Activated naive CD4-positive, alpha-beta T cell treated with anti-CD3 and anti-CD28 coated beads for 36 hours (primary cell): Measurements from ENCODE around the gene OXNAD1. TPM values are rescaled to one million over a fixed set of nuclear protein-coding genes. Genes with fewer than 3 reads are reported as not detected.

Experiments
- CTCF ChIA-PET: fragments of 350-600 bp; sonication (Branson Sonifier 250); formaldehyde crosslinking; loops from one replicate; lab custom pipeline; 2021; ENCODE audit warnings: antibody characterized with exemption; lab: Charles Lee
- DNase-seq: peaks from one replicate; pipeline ENCODE4 v3.0.0-alpha.2; 2020
- H3K27ac Mint-ChIP-seq: one replicate; pipeline ENCODE4 v1.8.0; 2021; ENCODE audit warnings: mild to moderate bottlenecking, mixed read lengths
- H3K27me3 Mint-ChIP-seq: one replicate; pipeline ENCODE4 v1.8.0; 2021; ENCODE audit warnings: low read depth, mixed read lengths
- H3K36me3 Mint-ChIP-seq: one replicate; pipeline ENCODE4 v1.8.0; 2021; ENCODE audit warnings: low read depth, mixed read lengths
- H3K4me1 Mint-ChIP-seq: one replicate; pipeline ENCODE4 v1.8.0; 2021; ENCODE audit warnings: low read depth, mixed read lengths
- H3K4me3 Mint-ChIP-seq: one replicate; pipeline ENCODE4 v1.8.0; 2021; ENCODE audit warnings: mild to moderate bottlenecking, moderate library complexity, mixed read lengths
- H3K9me3 Mint-ChIP-seq: one replicate; pipeline ENCODE4 v1.8.0; 2021; ENCODE audit warnings: mixed read lengths
- intact Hi-C: fragments of 100-400 bp; cut with micrococcal nuclease; formaldehyde crosslinking; loops from one replicate; pipeline ENCODE4 v1.15.1; 2023
- total RNA-seq, 2 experiments: library from RNA; stranded (reverse); gene quantifications; one replicate each; pipeline ENCODE4 v1.2.3, GENCODE V29; 2021

OXNAD1 gene
- total RNA-seq, 2 experiments from 2014 or later, result 32.4 to 34.2 TPM

- Mint-ChIP-seq H3K27ac (peak overlapping the region; percentile 16), H3K4me3 (no peak overlapping the region), H3K4me1 (peaks cover 62% of the 10 kb centered on the region), H3K27me3 (no peaks in the 10 kb centered on the region), H3K36me3 (peaks cover 51% of the 10 kb centered on the region), H3K9me3 (peaks cover 17% of the 10 kb centered on the region)
- DNase-seq, result no peak
- CTCF ChIA-PET, result interaction anchor here (1.1 to 4.1 kb wide), 3 partner anchors 16 to 184 kb away, joined by 4 to 11 read pairs (median 4); no protein-coding TSS in a partner anchor
- intact Hi-C loops, result no loop called here
Observed at GRCh38 chr3:16335772-16336645, 71.0 kb downstream of the OXNAD1 start.

- intact Hi-C loops, result no loop called here
- Mint-ChIP-seq H3K27ac (peak overlapping the region; percentile 30), H3K36me3 (peaks cover 44% of the 10 kb centered on the region)
Observed at GRCh38 chr3:16336825-16337224, 71.8 kb downstream of the OXNAD1 start.

GRCh38 chr3:16337856-16338540 lies 73.0 kb downstream of the OXNAD1 start:
- Mint-ChIP-seq H3K4me3 (no peak overlapping the region), H3K9me3 (peaks cover 2% of the 10 kb centered on the region)

More at GRCh38 chr3:16336825-16337224, 71.8 kb downstream of the OXNAD1 start:
- DNase-seq, result no peak
- H3K4me3 Mint-ChIP-seq, result no peak overlapping the region
- peaks cover 10% of the 10 kb centered on the region for H3K9me3 Mint-ChIP-seq
- CTCF ChIA-PET, result interaction anchor here (0.7 to 4.1 kb wide), 4 partner anchors 12 to 184 kb away, joined by 3 to 11 read pairs (median 4); no protein-coding TSS in a partner anchor
- no peaks in the 10 kb centered on the region for H3K27me3 Mint-ChIP-seq
- peaks cover 62% of the 10 kb centered on the region for H3K4me1 Mint-ChIP-seq

GRCh38 chr3:16338999-16339398 lies 74.0 kb downstream of the OXNAD1 start:
- peak; percentile 36 for DNase-seq
- peak overlapping the region; percentile 73 for H3K27ac Mint-ChIP-seq
- H3K36me3 Mint-ChIP-seq, result peaks cover 39% of the 10 kb centered on the region
- H3K4me3 Mint-ChIP-seq, result no peak overlapping the region
- peaks cover 2% of the 10 kb centered on the region for H3K9me3 Mint-ChIP-seq
- CTCF ChIA-PET, result interaction anchor here (1.3 to 4.1 kb wide), 3 partner anchors 19 to 75 kb away, joined by 4 to 13 read pairs (median 11); partner anchors contain the start of genes DPH3 and OXNAD1
- peaks cover 67% of the 10 kb centered on the region for H3K4me1 Mint-ChIP-seq
- intact Hi-C loops, result loop anchor here (1.0 to 2.0 kb wide), 3 partner anchors 38 to 174 kb away; partner anchors contain the start of gene RFTN1
- H3K27me3 Mint-ChIP-seq, result no peaks in the 10 kb centered on the region

More at GRCh38 chr3:16337856-16338540, 73.0 kb downstream of the OXNAD1 start:
- intact Hi-C loops, result loop anchor here (1.0 to 2.0 kb wide), 3 partner anchors 39 to 175 kb away; partner anchors contain the start of gene RFTN1
- peak; percentile 80 for DNase-seq
- H3K36me3 Mint-ChIP-seq, result peaks cover 36% of the 10 kb centered on the region
- H3K27me3 Mint-ChIP-seq, result no peaks in the 10 kb centered on the region
- H3K27ac Mint-ChIP-seq, result peak overlapping the region; percentile 73
- CTCF ChIA-PET, result interaction anchor here (0.9 to 4.1 kb wide), 5 partner anchors 10 to 90 kb away, joined by 3 to 13 read pairs (median 4); partner anchors contain the start of genes DPH3 and OXNAD1
- H3K4me1 Mint-ChIP-seq, result peaks cover 63% of the 10 kb centered on the region

- Mint-ChIP-seq H3K4me1 (peaks cover 52% of the 10 kb centered on the region), H3K4me3 (no peak overlapping the region), H3K27ac (peak overlapping the region; percentile 74), H3K36me3 (peaks cover 35% of the 10 kb centered on the region), H3K27me3 (no peaks in the 10 kb centered on the region), H3K9me3 (no peaks in the 10 kb centered on the region)
- no peak for DNase-seq
- CTCF ChIA-PET, result interaction anchor here (0.7 kb wide), 1 partner anchor 18 kb away, joined by 3 read pairs; no protein-coding TSS in a partner anchor
- intact Hi-C loops, result no loop called here
Observed at GRCh38 chr3:16343101-16343500, 78.1 kb downstream of the OXNAD1 start.

GRCh38 chr3:16346413-16347081 lies 81.5 kb downstream of the OXNAD1 start:
- CTCF ChIA-PET, result no interaction called here
- H3K9me3 Mint-ChIP-seq, result no peaks in the 10 kb centered on the region
- H3K27me3 Mint-ChIP-seq, result no peaks in the 10 kb centered on the region
- peaks cover 53% of the 10 kb centered on the region for H3K36me3 Mint-ChIP-seq
- intact Hi-C loops, result no loop called here
- no peak for DNase-seq
- H3K4me3 Mint-ChIP-seq, result no peak overlapping the region
- H3K4me1 Mint-ChIP-seq, result peaks cover 48% of the 10 kb centered on the region
- peak overlapping the region; percentile 28 for H3K27ac Mint-ChIP-seq

GRCh38 chr3:16347548-16347947 lies 82.5 kb downstream of the OXNAD1 start:
- CTCF ChIA-PET, result interaction anchor here (1.3 kb wide), 1 partner anchor 11 kb away, joined by 3 read pairs; no protein-coding TSS in a partner anchor
- DNase-seq, result no peak
- Mint-ChIP-seq H3K4me3 (no peak overlapping the region), H3K36me3 (peaks cover 55% of the 10 kb centered on the region), H3K27ac (peak overlapping the region; percentile 60), H3K27me3 (no peaks in the 10 kb centered on the region), H3K4me1 (peaks cover 50% of the 10 kb centered on the region), H3K9me3 (no peaks in the 10 kb centered on the region)
- intact Hi-C loops, result no loop called here

- H3K27ac Mint-ChIP-seq, result peak overlapping the region; percentile 68
- peaks cover 42% of the 10 kb centered on the region for H3K4me1 Mint-ChIP-seq
- DNase-seq, result no peak
- no peaks in the 10 kb centered on the region for H3K27me3 Mint-ChIP-seq
- no peak overlapping the region for H3K4me3 Mint-ChIP-seq
- CTCF ChIA-PET, result interaction anchor here (0.7 kb wide), 1 partner anchor 16 kb away, joined by 3 read pairs; no protein-coding TSS in a partner anchor
- intact Hi-C loops, result no loop called here
- H3K9me3 Mint-ChIP-seq, result no peaks in the 10 kb centered on the region
- peaks cover 53% of the 10 kb centered on the region for H3K36me3 Mint-ChIP-seq
Observed at GRCh38 chr3:16349986-16350596, 85.1 kb downstream of the OXNAD1 start.

- Mint-ChIP-seq H3K4me1 (peaks cover 43% of the 10 kb centered on the region), H3K9me3 (no peaks in the 10 kb centered on the region), H3K4me3 (no peak overlapping the region), H3K27ac (peak overlapping the region; percentile 68), H3K36me3 (peaks cover 56% of the 10 kb centered on the region), H3K27me3 (no peaks in the 10 kb centered on the region)
- no peak for DNase-seq
- CTCF ChIA-PET, result interaction anchor here (0.5 to 0.7 kb wide), 2 partner anchors 17 to 32 kb away, joined by 3 read pairs; no protein-coding TSS in a partner anchor
- intact Hi-C loops, result no loop called here
Observed at GRCh38 chr3:16350597-16351318, 85.7 kb downstream of the OXNAD1 start.

- DNase-seq, result no peak
- Mint-ChIP-seq H3K9me3 (no peaks in the 10 kb centered on the region), H3K27me3 (no peaks in the 10 kb centered on the region), H3K27ac (no peak overlapping the region), H3K36me3 (peaks cover 59% of the 10 kb centered on the region), H3K4me3 (no peak overlapping the region), H3K4me1 (peaks cover 39% of the 10 kb centered on the region)
- intact Hi-C loops, result no loop called here
- CTCF ChIA-PET, result interaction anchor here (1.0 kb wide), 1 partner anchor 12 kb away, joined by 3 read pairs; no protein-coding TSS in a partner anchor
Observed at GRCh38 chr3:16352428-16352827, 87.4 kb downstream of the OXNAD1 start.
